Testis (tissue), 3 donors: ENCODE measurements around the gene GPR62. TPM values are rescaled to one million over a fixed set of nuclear protein-coding genes. Genes with fewer than 3 reads are reported as not detected.
A peak's percentile ranks its signal among the peaks of the same experiment; 100 is the strongest.

ENCODE experiments used
- DNase-seq: peaks from one replicate; pipeline ENCODE4 v3.0.0-alpha.2; 2019
- H3K27ac ChIP-seq, 2 donors: fragments of 200-600 bp; sonication (generic); one replicate each; pipeline ENCODE4 v1.5.1; 2019
- H3K27me3 ChIP-seq: fragments of 200-600 bp; sonication (generic); one replicate; pipeline ENCODE4 v1.5.1; 2019
- H3K36me3 ChIP-seq: fragments of 200-600 bp; sonication (generic); one replicate; pipeline ENCODE4 v1.5.1; 2017; ENCODE audit warnings: low read depth; ENCODE audit errors: missing control alignments
- H3K4me1 ChIP-seq: fragments of 200-600 bp; sonication (generic); one replicate; pipeline ENCODE4 v1.5.1; 2019
- H3K4me3 ChIP-seq, 2 donors: fragments of 200-600 bp; sonication (generic); one replicate each; pipeline ENCODE4 v1.5.1; 2017 to 2019
- H3K9me3 ChIP-seq: fragments of 200-600 bp; sonication (generic); one replicate; pipeline ENCODE4 v1.5.1; 2017
- CTCF ChIP-seq, 3 experiments: fragments of 450-650 bp in 2 of 3; fragments of 200-600 bp in 1 of 3; sonication (generic) in 1 of 3; IDR thresholded peaks; one replicate each; pipeline ENCODE4 v1.5.1; 2016 to 2019; ENCODE audit warnings: antibody characterized with exemption in 3 of 3, mild to moderate bottlenecking in 2 of 3, moderate library complexity in 1 of 3
- POLR2A ChIP-seq: fragments of 450-650 bp; IDR thresholded peaks from one replicate; pipeline ENCODE4 v1.6.1; 2017; ENCODE audit warnings: antibody characterized with exemption, mild to moderate bottlenecking, moderate library complexity
- WGBS, 2 donors: methylation state at CpG; one replicate each; pipeline ENCODE4 v1.1.5; 2018; 5-methylcytosine and 5-hydroxymethylcytosine counted together
- intact Hi-C: fragments of 100-400 bp; cut with DNase I; formaldehyde crosslinking; loops from one replicate; pipeline ENCODE4 v1.15.1; 2023; ENCODE audit warnings: low total_unique reads
- polyA plus RNA-seq: library from polyadenylated mRNA; stranded (reverse); fragments of 350-450 nt; fragmentation: Illumina TruSeq; extraction: RNeasy Lipid Tissue Mini Kit (QIAGEN cat#74804); gene quantifications from one replicate; pipeline ENCODE4 v1.2.3, GENCODE V29; 2014; ENCODE audit warnings: low read depth, low replicate concordance; ENCODE audit not compliant: insufficient read depth
- total RNA-seq, 2 donors: library from RNA; depleted of rRNA; stranded (reverse); fragments of >200 nt; gene quantifications; one replicate each; pipeline ENCODE4 v1.2.3, GENCODE V29; 2016

Gene GPR62
- total and polyA plus RNA-seq, 3 donors from 2014 or later = 0.18 to 0.50 (median 0.39) TPM

- WGBS, 2 donors = 64 to 100% methylated on average over 1 to 2 of the region's 2 CpGs
- DNase-seq = no peak
- Histone ChIP-seq H3K27me3 (no peaks in the 10 kb centered on the region), H3K36me3 (no peaks in the 10 kb centered on the region), H3K4me1 (peaks cover 14% of the 10 kb centered on the region), H3K27ac (no peak overlapping the region), H3K4me3 (no peak overlapping the region), H3K9me3 (no peaks in the 10 kb centered on the region)
- intact Hi-C loops = no loop called here
- TF ChIP-seq CTCF (IDR thresholded peaks at IDR 0.05) = no peak
- TF ChIP-seq POLR2A = no peak
Measured at GRCh38 chr3:51994530-51994929, 39.3 kb downstream of the GPR62 start.

DNA sequence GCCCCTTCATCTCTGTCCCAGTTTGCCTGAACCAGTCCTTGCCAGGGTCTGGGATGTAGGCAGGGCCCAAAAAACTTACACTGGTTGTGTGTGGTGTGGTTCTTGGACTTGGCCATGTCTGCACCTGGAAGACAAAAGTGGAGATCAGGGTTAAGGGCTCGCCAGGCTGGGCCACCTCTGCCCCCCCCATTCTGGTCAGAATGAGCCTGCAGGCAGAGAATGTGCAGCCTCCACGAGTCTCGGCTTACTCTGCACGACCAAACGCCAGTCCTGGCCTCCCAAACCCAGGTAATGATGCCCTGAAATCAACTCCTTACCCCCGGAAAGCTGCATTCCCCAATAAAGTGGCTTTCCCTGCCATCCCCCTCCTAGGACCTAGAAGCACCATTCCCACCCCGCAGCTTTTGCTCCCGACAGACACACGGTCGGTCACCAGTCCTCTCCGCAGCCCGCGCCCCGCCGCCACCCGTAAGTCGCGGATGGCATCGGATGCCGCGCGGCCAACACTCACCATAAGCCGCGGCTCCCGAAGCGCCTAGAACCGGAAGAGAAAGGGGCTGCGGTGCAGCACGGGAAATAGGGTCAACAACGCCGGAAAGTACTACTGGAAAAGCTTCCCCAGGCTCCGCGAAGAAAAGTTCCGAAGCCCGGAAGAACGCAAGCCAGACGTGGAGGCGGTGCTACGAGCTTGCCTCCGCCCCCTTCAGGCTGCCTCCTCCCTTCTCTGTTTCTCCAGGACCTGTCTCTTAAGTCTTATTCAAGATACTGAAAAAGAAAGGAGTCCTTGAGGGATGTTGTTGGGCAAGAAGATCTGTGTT is 40.4 kb downstream of the GPR62 start, which contains the start of gene RPL29:
RPL29 (minus strand) TSS at position 550 of the 818 bp plus-strand sequence; CDS start at position 116, 434 bp downstream.
- no peaks in the 10 kb centered on the region for H3K9me3 ChIP-seq
- TF ChIP-seq CTCF (IDR thresholded peaks at IDR 0.05) (peak in 2 of 3 experiments; percentile 15 to 28), POLR2A (no peak)
- no peaks in the 10 kb centered on the region for H3K27me3 ChIP-seq
- H3K36me3 ChIP-seq = no peaks in the 10 kb centered on the region
- H3K4me3 ChIP-seq = peak within 1 kb of the TSS; percentile 70 to 92
- DNase-seq = peak; percentile 94
- peak within 1 kb of the TSS; percentile 76 to 92 for H3K27ac ChIP-seq
- intact Hi-C loops = no loop called here
- WGBS, 2 donors = 1% methylated on average over 25 to 40 of the region's 40 CpGs
- H3K4me1 ChIP-seq = peaks cover 14% of the 10 kb centered on the region

DNA sequence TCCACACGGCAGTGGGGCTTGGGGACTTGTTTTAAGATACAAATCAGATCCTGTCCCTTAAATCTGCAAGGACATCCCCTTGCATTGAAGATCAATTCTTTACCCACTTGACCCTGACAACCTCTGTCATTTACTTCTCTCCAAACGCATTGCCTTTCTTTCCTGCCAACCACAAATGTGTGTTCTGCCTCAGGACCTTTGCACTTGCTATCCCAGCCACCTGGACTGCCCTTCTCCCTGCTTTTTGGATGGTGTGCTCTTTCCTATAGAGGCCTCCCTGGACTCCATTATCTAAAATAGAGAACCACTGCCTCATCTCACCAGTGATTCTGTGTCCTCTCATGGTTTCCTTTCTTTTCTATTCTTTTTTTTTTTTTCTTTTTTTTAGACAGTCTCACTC is 42.0 kb downstream of the GPR62 start:
- Histone ChIP-seq H3K4me1 (peaks cover 14% of the 10 kb centered on the region), H3K27me3 (no peaks in the 10 kb centered on the region), H3K36me3 (no peaks in the 10 kb centered on the region), H3K4me3 (no peak overlapping the region), H3K27ac (no peak overlapping the region), H3K9me3 (no peaks in the 10 kb centered on the region)
- no peak for TF ChIP-seq POLR2A
- no peak for TF ChIP-seq CTCF (IDR thresholded peaks at IDR 0.05)
- no peak for DNase-seq
- 69 to 71% methylated on average over 2 of the region's 2 CpGs for WGBS, 2 donors
- intact Hi-C loops = no loop called here

DNA sequence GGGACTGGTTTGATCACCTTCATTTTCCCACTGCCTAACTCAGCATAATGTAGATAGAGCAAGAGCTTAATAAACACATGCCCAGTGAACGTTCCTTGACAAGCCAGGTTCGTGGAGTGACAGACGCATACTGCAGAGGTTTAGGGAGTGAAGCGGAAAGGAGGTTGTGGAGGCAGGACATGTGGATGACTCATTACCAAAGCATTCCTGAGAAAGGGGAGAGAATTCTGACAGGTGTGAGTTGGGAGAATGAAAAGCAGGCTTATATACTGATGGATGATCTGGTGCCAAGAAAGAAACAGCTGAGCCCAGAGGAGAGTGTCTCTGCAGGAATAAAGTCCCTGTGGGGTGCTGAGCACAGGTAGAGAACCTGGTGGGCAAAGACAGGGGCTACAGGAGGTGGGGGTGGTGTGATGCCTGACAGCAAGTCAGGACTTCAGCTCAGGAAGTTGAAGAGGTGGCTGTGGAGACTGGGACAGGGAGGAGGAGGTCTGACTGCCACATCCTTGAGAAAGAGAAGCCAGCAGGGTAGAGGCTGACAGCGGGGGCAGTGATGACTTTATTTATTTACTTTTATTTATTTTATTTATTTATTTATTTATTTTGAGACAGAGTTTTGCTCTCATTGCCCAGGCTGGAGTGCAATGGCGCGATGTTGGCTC is 42.9 kb downstream of the GPR62 start:
- no peak overlapping the region for H3K4me3 ChIP-seq
- TF ChIP-seq POLR2A = no peak
- TF ChIP-seq CTCF (IDR thresholded peaks at IDR 0.05) = no peak
- peaks cover 14% of the 10 kb centered on the region for H3K4me1 ChIP-seq
- H3K36me3 ChIP-seq = no peaks in the 10 kb centered on the region
- intact Hi-C loops = no loop called here
- no peaks in the 10 kb centered on the region for H3K9me3 ChIP-seq
- no peaks in the 10 kb centered on the region for H3K27me3 ChIP-seq
- WGBS, 2 donors = 54 to 63% methylated on average over 7 of the region's 7 CpGs
- H3K27ac ChIP-seq = no peak overlapping the region
- DNase-seq = no peak
